Nephron progenitor cell (in vitro differentiated cells): Measurements from ENCODE around the gene GOSR2.
"Not testable (repeated sequence)": the region's sequence is repeated elsewhere in the genome, so short reads cannot be mapped to it uniquely, and the experiment has no call there.

Experiments used
- DNase-seq: peaks from one replicate; pipeline ENCODE4 v3.0.0; 2021
- H3K27ac Mint-ChIP-seq: 2 replicates; pipeline ENCODE4 v1.8.0; 2021; ENCODE audit warnings: mild to moderate bottlenecking, moderate library complexity, mixed read lengths
- H3K27me3 Mint-ChIP-seq: 2 replicates; pipeline ENCODE4 v1.8.0; 2021; ENCODE audit warnings: mild to moderate bottlenecking, low read depth, mixed read lengths; ENCODE audit not compliant: poor library complexity
- H3K36me3 Mint-ChIP-seq: 2 replicates; pipeline ENCODE4 v1.8.0; 2021; ENCODE audit warnings: low read depth, mixed read lengths
- H3K4me1 Mint-ChIP-seq: 2 replicates; pipeline ENCODE4 v1.8.0; 2021; ENCODE audit warnings: mixed read lengths
- H3K4me3 Mint-ChIP-seq: 2 replicates; pipeline ENCODE4 v1.8.0; 2021; ENCODE audit warnings: mild to moderate bottlenecking, moderate library complexity, mixed read lengths
- H3K9me3 Mint-ChIP-seq: 2 replicates; pipeline ENCODE4 v1.8.0; 2021; ENCODE audit warnings: mild to moderate bottlenecking, moderate library complexity, mixed read lengths
- CTCF ChIP-seq: fragments of 200-600 bp; sonication (generic); IDR thresholded peaks from 2 replicates; pipeline ENCODE4 v1.5.0; 2021; ENCODE audit warnings: antibody characterized with exemption

GOSR2 gene

GRCh38 chr17:46984341-46984740, 61.4 kb downstream of the GOSR2 start:
- no peak for DNase-seq
- Mint-ChIP-seq H3K4me3 (no peak overlapping the region), H3K4me1 (no peaks in the 10 kb centered on the region), H3K27ac (no peak overlapping the region), H3K27me3 (peaks cover 92% of the 10 kb centered on the region), H3K9me3 (peaks cover 4% of the 10 kb centered on the region), H3K36me3 (no peaks in the 10 kb centered on the region)
- no peak for TF ChIP-seq CTCF

- Mint-ChIP-seq H3K9me3 (peaks cover 4% of the 10 kb centered on the region), H3K27me3 (peaks cover 92% of the 10 kb centered on the region), H3K27ac (no peak overlapping the region), H3K4me1 (no peaks in the 10 kb centered on the region), H3K4me3 (no peak overlapping the region), H3K36me3 (no peaks in the 10 kb centered on the region)
- no peak for DNase-seq
- TF ChIP-seq CTCF, result no peak
These were observed 61.9 kb downstream of the GOSR2 start for GRCh38 chr17:46984892-46985291.

GRCh38 chr17:46986366-46986765, 63.4 kb downstream of the GOSR2 start:
- no peak for TF ChIP-seq CTCF
- peaks cover 87% of the 10 kb centered on the region for H3K27me3 Mint-ChIP-seq
- no peaks in the 10 kb centered on the region for H3K36me3 Mint-ChIP-seq
- H3K4me3 Mint-ChIP-seq, result no peak overlapping the region
- H3K9me3 Mint-ChIP-seq, result peaks cover 4% of the 10 kb centered on the region
- no peak for DNase-seq
- no peaks in the 10 kb centered on the region for H3K4me1 Mint-ChIP-seq
- H3K27ac Mint-ChIP-seq, result no peak overlapping the region

GRCh38 chr17:46987927-46988326, 65.0 kb downstream of the GOSR2 start:
- peaks cover 72% of the 10 kb centered on the region for H3K27me3 Mint-ChIP-seq
- not testable (repeated sequence) for H3K36me3 Mint-ChIP-seq, DNase-seq

GRCh38 chr17:46989637-46990431, 66.9 kb downstream of the GOSR2 start:
- H3K27me3 Mint-ChIP-seq, result peaks cover 59% of the 10 kb centered on the region
- no peak for DNase-seq
- no peaks in the 10 kb centered on the region for H3K9me3 Mint-ChIP-seq
- no peaks in the 10 kb centered on the region for H3K36me3 Mint-ChIP-seq
- H3K27ac Mint-ChIP-seq, result no peak overlapping the region
- no peaks in the 10 kb centered on the region for H3K4me1 Mint-ChIP-seq
- no peak overlapping the region for H3K4me3 Mint-ChIP-seq
- no peak for TF ChIP-seq CTCF

More at GRCh38 chr17:46987927-46988326, 65.0 kb downstream of the GOSR2 start:
- H3K9me3 Mint-ChIP-seq, H3K4me3 Mint-ChIP-seq, H3K27ac Mint-ChIP-seq, H3K4me1 Mint-ChIP-seq: not testable (repeated sequence)

GRCh38 chr17:46991617-46992016, 68.7 kb downstream of the GOSR2 start:
- no peaks in the 10 kb centered on the region for H3K4me1 Mint-ChIP-seq
- H3K4me3 Mint-ChIP-seq, result no peak overlapping the region
- H3K9me3 Mint-ChIP-seq, result no peaks in the 10 kb centered on the region
- H3K27ac Mint-ChIP-seq, result no peak overlapping the region
- no peak for DNase-seq
- H3K27me3 Mint-ChIP-seq, result peaks cover 47% of the 10 kb centered on the region
- TF ChIP-seq CTCF, result no peak
- H3K36me3 Mint-ChIP-seq, result no peaks in the 10 kb centered on the region
